GM21528 (cell line): Measurements from ENCODE around the gene LRP1.

Source experiments
- ATAC-seq: cut with Tn5 transposase; IDR thresholded peaks from one replicate; pipeline ENCODE4 v1.9.1; 2021; ENCODE audit warnings: mild to moderate bottlenecking, moderate library complexity; ENCODE audit not compliant: unreplicated experiment, low FRiP score

Gene LRP1

GRCh38 chr12:57169046-57169795 is 40.9 kb downstream of the LRP1 start:
- ATAC-seq: no peak

GRCh38 chr12:57169969-57170368 is 41.7 kb downstream of the LRP1 start:
- no peak for ATAC-seq

GRCh38 chr12:57170408-57170807 is 42.1 kb downstream of the LRP1 start:
- no peak for ATAC-seq

- no peak for ATAC-seq
Observed at GRCh38 chr12:57170927-57171326, 42.6 kb downstream of the LRP1 start.

GRCh38 chr12:57171668-57172067 is 43.4 kb downstream of the LRP1 start:
- no peak for ATAC-seq

GRCh38 chr12:57173089-57173488 is 44.8 kb downstream of the LRP1 start:
- ATAC-seq: no peak

- no peak for ATAC-seq
Observed at GRCh38 chr12:57173683-57174082, 45.4 kb downstream of the LRP1 start.

GRCh38 chr12:57175428-57176138 is 47.3 kb downstream of the LRP1 start:
- ATAC-seq: no peak

GRCh38 chr12:57176139-57176477 is 47.8 kb downstream of the LRP1 start:
- ATAC-seq: no peak

- no peak for ATAC-seq
Observed at GRCh38 chr12:57176846-57177245, 48.6 kb downstream of the LRP1 start.

GRCh38 chr12:57177354-57177753 is 49.1 kb downstream of the LRP1 start:
- no peak for ATAC-seq

GRCh38 chr12:57178213-57178612 is 49.9 kb downstream of the LRP1 start:
- no peak for ATAC-seq

- no peak for ATAC-seq
Observed at GRCh38 chr12:57179331-57180086, 51.2 kb downstream of the LRP1 start.

- no peak for ATAC-seq
Observed at GRCh38 chr12:57180321-57180989, 52.2 kb downstream of the LRP1 start.

- ATAC-seq: no peak
Observed at GRCh38 chr12:57181072-57181471, 52.8 kb downstream of the LRP1 start.

GRCh38 chr12:57181561-57182155 is 53.4 kb downstream of the LRP1 start:
- no peak for ATAC-seq

GRCh38 chr12:57182918-57183575 is 54.8 kb downstream of the LRP1 start:
- peak; percentile 76 for ATAC-seq

- no peak for ATAC-seq
Observed at GRCh38 chr12:57183939-57184725, 55.8 kb downstream of the LRP1 start.

- no peak for ATAC-seq
Observed at GRCh38 chr12:57185403-57185802, 57.1 kb downstream of the LRP1 start.
